ENCODE data around the gene TMEM218. TPM values are rescaled to one million over a fixed set of nuclear protein-coding genes. Genes with fewer than 3 reads are reported as not detected.

The TMEM218 gene
- total RNA-seq, 1 experiment from 2014 or later, result 14.3 TPM

DNA sequence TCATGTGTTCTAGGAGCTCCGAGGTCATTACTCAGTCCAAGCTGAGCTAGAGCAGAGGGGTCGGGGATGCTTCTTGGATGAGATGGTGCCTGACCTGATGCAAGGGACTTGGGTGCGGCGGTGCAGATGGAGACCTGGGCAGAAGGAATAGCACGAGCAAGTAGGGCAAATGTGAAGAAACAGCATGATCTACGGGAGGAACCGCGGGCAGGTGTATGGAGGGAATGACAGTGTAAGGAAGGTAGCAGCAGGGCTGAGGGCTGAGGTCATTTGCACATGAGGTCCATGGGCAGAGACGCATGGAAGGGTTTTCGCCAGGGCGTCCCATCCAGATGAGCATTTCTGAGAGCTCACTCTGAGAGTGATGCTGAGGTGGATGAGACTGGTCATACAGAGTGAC lies 33.4 kb downstream of the TMEM218 start:
- H3K27ac Mint-ChIP-seq, result no peak overlapping the region; a peak in 1 of 7 replicates

More for the DNA sequence above, 33.4 kb downstream of the TMEM218 start:
- Histone ChIP-seq H3K9me3 (ENCODE audit: control insufficient read depth, low read depth, low read length) (no peaks in the 10 kb centered on the region), H2AK5ac (ENCODE audit: insufficient read length, low read length) (no peak overlapping the region), H3K79me1 (ENCODE audit: insufficient read depth, low read depth, low read length, poor library complexity, severe bottlenecking) (no peaks in the 10 kb centered on the region), H4K20me1 (ENCODE audit: control insufficient read depth, insufficient read depth, insufficient read length) (no peaks in the 10 kb centered on the region), H3K56ac (ENCODE audit: insufficient read length, low read depth, low read length) (no peak overlapping the region), H2BK20ac (ENCODE audit: low read depth, low read length, poor library complexity, severe bottlenecking) (no peak overlapping the region), H3K14ac (ENCODE audit: insufficient read depth, low read length) (no peak overlapping the region; the same call in 1 of the 2 replicates), H2BK15ac (ENCODE audit: low read depth, low read length) (no peak overlapping the region), H3K79me2 (ENCODE audit: insufficient read depth, low read length) (no peaks in the 10 kb centered on the region), H3K23ac (ENCODE audit: insufficient read length, low read depth, low read length) (no peak overlapping the region), H3K4me2 (ENCODE audit: insufficient read depth, insufficient read length, low read length) (no peak overlapping the region), H3K27me3 (ENCODE audit: insufficient read depth, low read length) (no peaks in the 10 kb centered on the region), H4K8ac (replicated peaks; ENCODE audit: insufficient read length, low read depth, low read length) (no peak overlapping the region), H3T11ph (ENCODE audit: low read length) (no peak overlapping the region), H3K9ac (ENCODE audit: extremely low read depth, insufficient read length, low read length) (no peak overlapping the region), H3K4ac (ENCODE audit: low read depth, low read length) (no peak overlapping the region), H4K91ac (ENCODE audit: insufficient read length, low read depth, low read length) (no peak overlapping the region), H2BK120ac (ENCODE audit: low read depth, low read length, poor library complexity, severe bottlenecking) (no peak overlapping the region), H4K5ac (ENCODE audit: insufficient read length, low read depth, low read length) (no peak overlapping the region), H2BK5ac (ENCODE audit: insufficient read length, low read length) (no peak overlapping the region), H2AFZ (ENCODE audit: low read length) (no peak overlapping the region), H2BK12ac (ENCODE audit: insufficient read length, low read depth, low read length) (no peak overlapping the region), H3K4me1 (ENCODE audit: insufficient read depth, low read length) (no peaks in the 10 kb centered on the region), H3K23me2 (ENCODE audit: insufficient read length, low read depth, low read length, poor library complexity, severe bottlenecking) (no peaks in the 10 kb centered on the region), H3K18ac (ENCODE audit: insufficient read length, low read depth, low read length) (no peak overlapping the region), H3K27ac (ENCODE audit: insufficient read length, low read depth, low read length) (no peak overlapping the region)
- Mint-ChIP-seq H3K36me3 (ENCODE audit: insufficient read depth in 1 of 3, low read depth in 3 of 3) (no peaks in the 10 kb centered on the region), H3K27me3 (ENCODE audit: low read depth) (peaks cover 17% of the 10 kb centered on the region), H3K4me3 (no peak overlapping the region), H3K9me3 (no peaks in the 10 kb centered on the region), H3K4me1 (peaks cover 3 to 10% of the 10 kb centered on the region in 2 experiments)
- TF ChIP-seq, protein P1, sequence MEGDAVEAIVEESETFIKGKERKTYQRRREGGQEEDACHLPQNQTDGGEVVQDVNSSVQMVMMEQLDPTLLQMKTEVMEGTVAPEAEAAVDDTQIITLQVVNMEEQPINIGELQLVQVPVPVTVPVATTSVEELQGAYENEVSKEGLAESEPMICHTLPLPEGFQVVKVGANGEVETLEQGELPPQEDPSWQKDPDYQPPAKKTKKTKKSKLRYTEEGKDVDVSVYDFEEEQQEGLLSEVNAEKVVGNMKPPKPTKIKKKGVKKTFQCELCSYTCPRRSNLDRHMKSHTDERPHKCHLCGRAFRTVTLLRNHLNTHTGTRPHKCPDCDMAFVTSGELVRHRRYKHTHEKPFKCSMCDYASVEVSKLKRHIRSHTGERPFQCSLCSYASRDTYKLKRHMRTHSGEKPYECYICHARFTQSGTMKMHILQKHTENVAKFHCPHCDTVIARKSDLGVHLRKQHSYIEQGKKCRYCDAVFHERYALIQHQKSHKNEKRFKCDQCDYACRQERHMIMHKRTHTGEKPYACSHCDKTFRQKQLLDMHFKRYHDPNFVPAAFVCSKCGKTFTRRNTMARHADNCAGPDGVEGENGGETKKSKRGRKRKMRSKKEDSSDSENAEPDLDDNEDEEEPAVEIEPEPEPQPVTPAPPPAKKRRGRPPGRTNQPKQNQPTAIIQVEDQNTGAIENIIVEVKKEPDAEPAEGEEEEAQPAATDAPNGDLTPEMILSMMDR (conservative IDR thresholded peaks at IDR 0.05), result no peak
- no CpG with 5 or more reads among the region's 11 CpGs for WGBS (ENCODE audit: extremely low coverage, insufficient read length, low lambda C conversion rate)
- DNase-seq, result no peak

Measured in H9 (cell line).